ENCODE data around the gene RTF2. TPM values are rescaled to one million over a fixed set of nuclear protein-coding genes. Genes with fewer than 3 reads are reported as not detected.
A peak's percentile ranks its signal among the peaks of the same experiment; 100 is the strongest.

The RTF2 gene
- total and polyA plus RNA-seq, 2 of the 13 experiments (the other 11 are each of a cell fraction or from before 2014, with no cell fraction given) = 81.8 to 142 TPM

GRCh38 chr20:56504373-56505005, 36.1 kb downstream of the RTF2 start:
- no peaks in the 10 kb centered on the region for H3K4me1 ChIP-seq (ENCODE audit: insufficient read depth, low read length)
- TF ChIP-seq ZNF101 (CRISPR knock-in tag; IDR thresholded peaks at IDR 0.05; ENCODE audit: borderline replicate concordance, low read depth) (no peak), CTCF (CRISPR knock-in tag; IDR thresholded peaks at IDR 0.05) (peak; percentile 40; the same call in 1 of the 2 replicates), FOXO1 (CRISPR knock-in tag; IDR thresholded peaks at IDR 0.05) (no peak), SMC3 (IDR thresholded peaks at IDR 0.05; ENCODE audit: low read length) (0 out of 2 replicates have a peak, but pooled peaks have one; percentile 14), STAG1 (CRISPR knock-in tag; IDR thresholded peaks at IDR 0.05) (peak; percentile 57)
- in situ Hi-C loops (cut with HindIII; ENCODE audit: extremely low pct_ligation_motif_present, low pct_unique_long_range_greater_than_20kb) = no loop called here
- CTCF ChIA-PET (ENCODE audit: low intra/inter-chr PET ratio, low total read pairs) = interaction anchor here (1.4 kb wide), 1 partner anchor 104 kb away, joined by 10 read pairs; no protein-coding TSS in a partner anchor
- no peaks in the 10 kb centered on the region for H3K27me3 ChIP-seq (ENCODE audit: control insufficient read depth in 1 of 2, insufficient read depth in 2 of 2, low read length in 2 of 2)
- POLR2A ChIA-PET = no interaction called here
- H3K79me2 ChIP-seq (ENCODE audit: insufficient read depth, low read length) = no peaks in the 10 kb centered on the region
- ATAC-seq (peak; percentile 95), FAIRE-seq (no peak), DNase-seq (ENCODE audit: low spot score) (no peak)
- H3K4me2 ChIP-seq (ENCODE audit: low read depth, low read length) = no peak overlapping the region
- H4K20me1 ChIP-seq (ENCODE audit: insufficient read depth, low read length) = no peaks in the 10 kb centered on the region
- 91% methylated on average over 9 of the region's 9 CpGs for WGBS (ENCODE audit: low lambda C conversion rate)
- no peak overlapping the region for H3K4me3 ChIP-seq (replicated peaks in 1 of 3; ENCODE audit: insufficient read depth in 1 of 3, low read depth in 2 of 3, low read length in 3 of 3)
- no peak overlapping the region for H2AFZ ChIP-seq (ENCODE audit: low read length)
- intact Hi-C loops (cut with micrococcal nuclease; ENCODE audit: unreplicated experiment) = loop anchor here (1.0 kb wide), 1 partner anchor 104 kb away; no protein-coding TSS in a partner anchor
- H3K36me3 ChIP-seq (replicated peaks in 1 of 2; ENCODE audit: control insufficient read depth in 1 of 2, insufficient read depth in 2 of 2, low read length in 2 of 2) = peaks cover 5 to 29% of the 10 kb centered on the region in 2 experiments; a peak in 4 of 5 replicates
- H3K9ac ChIP-seq (ENCODE audit: insufficient read depth, low read depth, low read length) = no peak overlapping the region
- BruUV-seq (replicated peaks) = no TSS peak
- no peaks in the 10 kb centered on the region for H3K9me3 ChIP-seq (ENCODE audit: low read length)
- H3K27ac ChIP-seq (ENCODE audit: extremely low read length, insufficient read depth, low read length) = no peak overlapping the region

- ChIA-PET POLR2A (no interaction called here), CTCF (ENCODE audit: low intra/inter-chr PET ratio, low total read pairs) (no interaction called here)
- Histone ChIP-seq H3K27ac (ENCODE audit: extremely low read length, insufficient read depth, low read length) (no peak overlapping the region), H2AFZ (ENCODE audit: low read length) (no peak overlapping the region), H3K4me1 (ENCODE audit: insufficient read depth, low read length) (no peaks in the 10 kb centered on the region), H3K36me3 (replicated peaks in 1 of 2; ENCODE audit: control insufficient read depth in 1 of 2, insufficient read depth in 2 of 2, low read length in 2 of 2) (peaks cover 5 to 27% of the 10 kb centered on the region in 2 experiments; a peak in 4 of 5 replicates), H3K27me3 (ENCODE audit: control insufficient read depth in 1 of 2, insufficient read depth in 2 of 2, low read length in 2 of 2) (no peaks in the 10 kb centered on the region), H3K4me2 (ENCODE audit: low read depth, low read length) (no peak overlapping the region), H3K4me3 (replicated peaks in 1 of 3; ENCODE audit: insufficient read depth in 1 of 3, low read depth in 2 of 3, low read length in 3 of 3) (no peak overlapping the region), H3K9ac (ENCODE audit: insufficient read depth, low read depth, low read length) (no peak overlapping the region), H3K9me3 (ENCODE audit: low read length) (no peaks in the 10 kb centered on the region), H3K79me2 (ENCODE audit: insufficient read depth, low read length) (no peaks in the 10 kb centered on the region), H4K20me1 (ENCODE audit: insufficient read depth, low read length) (no peaks in the 10 kb centered on the region)
- TF ChIP-seq ZBTB7B (CRISPR knock-in tag; IDR thresholded peaks at IDR 0.05) (no peak), ZSCAN21 (CRISPR knock-in tag; IDR thresholded peaks at IDR 0.05; ENCODE audit: borderline replicate concordance) (no peak), ZNF577 (CRISPR knock-in tag; IDR thresholded peaks at IDR 0.05; ENCODE audit: borderline replicate concordance, low read depth) (no peak), ZUFSP (CRISPR knock-in tag; IDR thresholded peaks at IDR 0.05; ENCODE audit: borderline replicate concordance) (no peak), RAD21 (CRISPR knock-in tag; IDR thresholded peaks at IDR 0.05) (no peak), ZNF740 (CRISPR knock-in tag; IDR thresholded peaks at IDR 0.05) (no peak), ZNF10 (CRISPR knock-in tag; IDR thresholded peaks at IDR 0.05; ENCODE audit: borderline replicate concordance, low read depth) (no peak)
- WGBS (ENCODE audit: low lambda C conversion rate) = 65% methylated on average over 3 of the region's 3 CpGs
- no TSS peak for BruUV-seq (replicated peaks)
- no peak for FAIRE-seq
- DNase-seq (ENCODE audit: low spot score) = no peak
- no peak for ATAC-seq
- intact Hi-C loops (cut with micrococcal nuclease; ENCODE audit: unreplicated experiment) = no loop called here
- in situ Hi-C loops (cut with HindIII; ENCODE audit: extremely low pct_ligation_motif_present, low pct_unique_long_range_greater_than_20kb) = no loop called here
Measured at GRCh38 chr20:56506103-56506502, 37.7 kb downstream of the RTF2 start.
